NCI-H460 (cell line): ENCODE data around the gene APLN. TPM values are rescaled to one million over a fixed set of nuclear protein-coding genes. Genes with fewer than 3 reads are reported as not detected.

Experiments
- DNase-seq: peaks from one replicate; pipeline ENCODE4 v3.0.0-alpha.2; 2016; ENCODE audit warnings: low read depth; ENCODE audit errors: extremely low read depth
- polyA plus RNA-seq: library from polyadenylated mRNA; depleted of rRNA; stranded (reverse); fragments of >200 nt; gene quantifications from 2 replicates; pipeline ENCODE4 v1.2.3, GENCODE V29; 2014; cell fraction: nucleus; rRNA removed
- total RNA-seq: library from RNA; depleted of rRNA; stranded (reverse); fragments of >200 nt; shearing (Covaris generic); gene quantifications from 2 replicates; pipeline ENCODE4 v1.2.3, GENCODE V29; 2014; rRNA removed

APLN gene
- 8.9 and 9.8 TPM in 2 replicates for total RNA-seq
- polyA plus RNA-seq, result 39.9 and 45.9 TPM in 2 replicates

GRCh38 chrX:129654652-129655546 lies at the start of gene APLN:
Gene APLN, minus strand, starts transcription at chrX:129654956. Its CDS starts 326 bp downstream, at chrX:129654630.
- DNase-seq, result no peak

GRCh38 chrX:129704491-129704890 lies 49.7 kb upstream of the APLN start:
- no peak for DNase-seq

GRCh38 chrX:129701624-129702069 lies 46.9 kb upstream of the APLN start:
- no peak for DNase-seq

GRCh38 chrX:129700536-129700935 lies 45.8 kb upstream of the APLN start:
- no peak for DNase-seq

GRCh38 chrX:129698150-129698549 lies 43.4 kb upstream of the APLN start:
- no peak for DNase-seq

GRCh38 chrX:129697204-129697829 lies 42.6 kb upstream of the APLN start:
- DNase-seq, result no peak

GRCh38 chrX:129696463-129697155 lies 41.9 kb upstream of the APLN start:
- no peak for DNase-seq

GRCh38 chrX:129695937-129696336 lies 41.2 kb upstream of the APLN start:
- no peak for DNase-seq

- no peak for DNase-seq
Measured at GRCh38 chrX:129695535-129695934, 40.8 kb upstream of the APLN start.

- no peak for DNase-seq
Measured at GRCh38 chrX:129694805-129695204, 40.0 kb upstream of the APLN start.

GRCh38 chrX:129693354-129693753 lies 38.6 kb upstream of the APLN start:
- DNase-seq, result no peak

- no peak for DNase-seq
Measured at GRCh38 chrX:129690435-129690834, 35.7 kb upstream of the APLN start.

- no peak for DNase-seq
Measured at GRCh38 chrX:129689796-129690195, 35.0 kb upstream of the APLN start.

GRCh38 chrX:129688097-129688496 lies 33.3 kb upstream of the APLN start:
- no peak for DNase-seq

- DNase-seq, result no peak
Measured at GRCh38 chrX:129686422-129686948, 31.7 kb upstream of the APLN start.

- no peak for DNase-seq
Measured at GRCh38 chrX:129682979-129683378, 28.2 kb upstream of the APLN start.

GRCh38 chrX:129679901-129680300 lies 25.1 kb upstream of the APLN start:
- no peak for DNase-seq

- DNase-seq, result no peak
Measured at GRCh38 chrX:129678614-129679195, 23.9 kb upstream of the APLN start.

- DNase-seq, result no peak
Measured at GRCh38 chrX:129667412-129667811, 12.7 kb upstream of the APLN start.

GRCh38 chrX:129665916-129666644 lies 11.3 kb upstream of the APLN start:
- DNase-seq, result peak; percentile 76
